Middle frontal gyrus (tissue), 1 donor: Measurements from ENCODE around the gene GUCY2F.

ENCODE experiments used
- DNase-seq: peaks from one replicate; pipeline ENCODE4 v3.0.0-alpha.2; 2015; ENCODE audit warnings: low spot score; ENCODE audit errors: extremely low spot score

Gene GUCY2F

DNA sequence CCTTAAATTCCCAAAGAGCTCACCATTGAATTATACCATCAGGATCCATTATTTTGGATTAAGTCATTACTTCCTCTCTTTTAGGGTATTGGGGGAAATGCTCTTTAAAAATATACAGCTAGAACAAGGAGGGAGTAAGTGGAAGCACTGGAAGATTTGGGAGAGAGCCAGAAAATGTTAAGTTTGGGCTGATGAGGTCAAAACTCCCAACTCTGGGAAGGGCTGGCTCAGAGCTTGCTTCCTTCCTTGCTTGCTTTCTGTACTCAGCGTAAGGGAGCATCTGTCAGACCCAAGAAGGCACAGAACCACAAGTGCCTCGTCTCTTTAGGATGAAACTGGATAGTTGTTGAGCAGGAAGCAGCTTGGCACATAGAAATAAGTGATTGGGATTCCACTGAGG, 138.2 kb downstream of the GUCY2F start:
- DNase-seq = no peak

DNA sequence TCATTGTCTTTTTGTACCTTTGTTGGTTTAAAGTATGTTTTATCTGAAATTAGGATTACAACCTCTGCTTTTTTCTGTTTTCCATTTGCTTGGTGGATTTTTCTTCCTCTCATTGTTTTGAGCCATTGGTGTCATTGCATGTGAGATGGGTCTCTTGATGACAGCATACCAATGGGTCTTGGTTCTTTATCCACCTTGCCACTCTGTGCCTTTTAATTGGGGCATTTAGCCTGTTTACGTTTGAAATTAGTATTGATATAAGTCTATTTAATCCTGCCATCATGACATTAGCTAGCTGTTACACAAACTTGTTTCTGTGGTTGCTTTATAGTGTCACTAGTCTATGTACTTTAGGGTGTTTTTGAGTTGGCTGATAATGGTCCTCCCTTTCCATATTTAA, 145.7 kb downstream of the GUCY2F start:
- DNase-seq = no peak

DNA sequence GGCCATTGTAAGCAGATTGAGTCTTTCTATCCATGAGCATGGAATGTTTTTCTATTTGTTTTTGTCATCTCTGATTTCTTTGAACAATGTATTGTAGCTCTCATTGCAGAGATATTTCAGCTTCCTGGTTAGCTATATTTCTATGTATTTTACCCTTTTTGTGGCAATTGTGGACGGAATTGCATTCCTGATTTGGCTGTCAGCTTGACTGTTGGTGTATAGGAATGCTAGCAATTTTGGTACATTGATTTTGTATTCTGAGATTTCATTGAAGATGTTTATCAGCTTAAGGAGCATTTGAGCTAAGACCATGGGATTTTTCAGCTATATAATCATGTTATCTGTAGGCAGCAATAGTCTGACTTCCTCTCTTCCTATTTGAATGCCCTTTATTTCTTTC, 154.6 kb downstream of the GUCY2F start:
- DNase-seq = no peak
